ENCODE results near the gene TMEM169. TPM values are rescaled to one million over a fixed set of nuclear protein-coding genes. Genes with fewer than 3 reads are reported as not detected.

TMEM169 gene
- total RNA-seq, 4 donors from 2014 or later = 0.36 to 1.6 (median 0.70) TPM

- TF ChIP-seq CTCF (IDR thresholded peaks at IDR 0.05) = no peak
- DNase-seq (ENCODE audit: low spot score) = no peak
- ATAC-seq (ENCODE audit: low FRiP score) = no peak
Observed at GRCh38 chr2:216043949-216044348, 37.8 kb upstream of the TMEM169 start.

- DNase-seq (ENCODE audit: low spot score) (no peak), ATAC-seq (ENCODE audit: low FRiP score) (no peak)
- TF ChIP-seq CTCF (IDR thresholded peaks at IDR 0.05) = no peak
Observed at GRCh38 chr2:216044883-216045486, 36.7 kb upstream of the TMEM169 start.

- no peak for TF ChIP-seq CTCF (IDR thresholded peaks at IDR 0.05)
- no peak for DNase-seq (ENCODE audit: low spot score)
Observed at GRCh38 chr2:216047397-216047796, 34.3 kb upstream of the TMEM169 start.

GRCh38 chr2:216049452-216049851 is 32.3 kb upstream of the TMEM169 start:
- DNase-seq (ENCODE audit: low spot score) (no peak), ATAC-seq (ENCODE audit: low FRiP score) (no peak)
- TF ChIP-seq CTCF (IDR thresholded peaks at IDR 0.05) = no peak

More at GRCh38 chr2:216047397-216047796, 34.3 kb upstream of the TMEM169 start:
- no peak for ATAC-seq (ENCODE audit: low FRiP score)

- no peak for ATAC-seq (ENCODE audit: low FRiP score)
- DNase-seq (ENCODE audit: low spot score) = no peak
- TF ChIP-seq CTCF (IDR thresholded peaks at IDR 0.05) = no peak
Observed at GRCh38 chr2:216051350-216051749, 30.4 kb upstream of the TMEM169 start.

- no peak for TF ChIP-seq CTCF (IDR thresholded peaks at IDR 0.05)
- no peak for ATAC-seq (ENCODE audit: low FRiP score)
- no peak for DNase-seq (ENCODE audit: low spot score)
Observed at GRCh38 chr2:216052420-216052819, 29.3 kb upstream of the TMEM169 start.

- TF ChIP-seq CTCF (IDR thresholded peaks at IDR 0.05) = no peak
- DNase-seq (ENCODE audit: low spot score) (no peak), ATAC-seq (ENCODE audit: low FRiP score) (no peak)
Observed at GRCh38 chr2:216055680-216056079, 26.0 kb upstream of the TMEM169 start.
